RPMI7951 (cell line): ENCODE data around the gene DPF3. TPM values are rescaled to one million over a fixed set of nuclear protein-coding genes. Genes with fewer than 3 reads are reported as not detected.
"Not testable (repeated sequence)": the region's sequence is repeated elsewhere in the genome, so short reads cannot be mapped to it uniquely, and the experiment has no call there.

ENCODE experiments used
- DNase-seq: peaks from one replicate; pipeline ENCODE4 v3.0.0-alpha.2; 2012; ENCODE audit warnings: low read depth
- total RNA-seq: library from RNA; depleted of rRNA; stranded (reverse); fragments of >200 nt; shearing (Covaris generic); gene quantifications from 2 replicates; pipeline ENCODE4 v1.2.3, GENCODE V29; 2014

Gene DPF3
- total RNA-seq, 1 experiment from 2014 or later: 6.5 TPM

DNA sequence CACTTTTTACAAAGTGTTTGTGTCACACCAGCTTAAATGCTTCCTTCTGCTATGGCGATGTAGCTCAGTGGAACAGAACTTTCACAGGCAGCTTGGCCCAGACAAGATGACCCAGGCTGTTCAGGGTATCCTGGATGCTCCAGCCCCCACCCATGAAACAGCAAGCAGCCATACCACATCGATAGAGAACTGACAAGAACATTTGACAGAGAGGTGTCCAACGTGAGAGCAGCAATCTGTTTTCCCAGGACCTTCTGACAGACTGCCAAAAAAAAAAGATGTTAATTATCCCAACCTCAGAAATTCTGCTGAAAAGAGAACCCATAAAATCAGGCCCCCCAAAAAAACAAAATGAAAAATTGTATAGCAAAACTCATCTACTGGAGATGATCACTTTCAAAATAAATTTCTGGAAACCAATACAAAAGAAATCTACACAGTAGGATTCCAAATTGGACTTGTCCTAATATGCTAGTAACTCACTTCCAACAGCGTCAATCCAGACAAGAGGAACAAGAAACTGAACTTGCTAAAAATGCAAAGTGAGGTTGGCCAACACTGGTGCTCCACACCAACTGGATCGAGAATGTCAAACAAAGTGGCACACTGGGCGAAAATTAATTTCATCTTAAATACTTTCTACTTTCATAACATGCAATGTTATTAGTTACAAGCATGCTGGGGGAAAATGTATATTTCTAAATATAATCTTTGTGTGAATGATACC lies 118.8 kb downstream of the DPF3 start:
- DNase-seq: no peak

DNA sequence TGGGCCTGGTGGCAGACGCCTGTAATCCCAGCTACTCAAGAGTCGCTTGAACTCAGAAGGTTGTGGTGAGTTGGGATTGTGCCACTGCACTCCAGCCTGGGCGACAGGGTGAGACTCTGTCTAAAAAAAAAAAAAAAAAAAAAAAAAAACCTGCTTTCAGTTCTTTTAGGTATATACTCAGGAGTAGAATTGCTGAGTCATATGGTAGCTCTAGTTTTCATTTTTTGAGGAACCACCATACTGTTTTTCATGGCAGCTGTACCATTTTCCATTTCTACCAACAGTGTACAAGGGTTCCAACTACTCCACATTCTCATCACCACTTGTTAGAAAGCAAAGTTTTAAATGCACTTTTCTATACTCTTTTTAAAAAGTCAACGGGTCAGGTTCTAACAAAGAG lies 119.8 kb downstream of the DPF3 start:
- no peak for DNase-seq

DNA sequence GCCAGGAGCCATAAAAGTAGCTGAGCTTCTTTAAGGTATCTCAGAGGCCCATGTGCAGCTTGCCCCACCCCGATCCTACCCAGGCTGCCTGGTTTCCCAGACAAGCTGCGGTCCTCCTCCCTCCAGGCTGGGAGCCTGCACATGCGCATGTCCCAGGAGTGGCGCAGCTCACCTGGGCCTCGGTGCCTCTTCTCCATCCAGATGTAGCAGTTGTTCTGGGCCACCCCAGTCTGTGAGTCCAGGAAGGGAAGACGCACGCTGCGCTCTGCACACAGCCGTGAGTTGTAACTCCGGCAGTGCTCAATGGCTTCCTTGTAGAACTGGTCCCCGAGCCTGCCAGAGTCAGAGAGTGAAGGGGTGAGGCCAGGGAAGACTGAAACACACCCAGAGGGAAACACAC lies 122.3 kb downstream of the DPF3 start:
- DNase-seq: no peak

DNA sequence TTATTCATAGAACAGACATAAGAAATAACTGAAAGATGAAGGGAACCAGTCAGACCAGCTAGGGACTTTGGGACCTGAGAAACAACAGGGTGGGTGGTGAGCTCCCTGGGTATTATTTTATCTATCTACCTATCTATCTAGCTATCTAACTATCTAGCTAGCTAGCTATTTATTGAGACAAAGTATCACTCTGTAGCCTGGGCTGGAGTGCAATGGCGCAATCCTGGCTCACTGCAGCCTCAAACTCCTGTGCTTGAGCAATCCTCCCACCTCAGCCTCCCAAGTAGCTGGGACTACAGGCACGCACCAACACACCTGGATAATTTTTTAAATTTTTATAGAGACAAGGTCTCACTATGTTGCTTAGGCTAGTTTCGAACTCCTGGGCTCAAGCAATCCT lies 127.6 kb downstream of the DPF3 start:
- no peak for DNase-seq

DNA sequence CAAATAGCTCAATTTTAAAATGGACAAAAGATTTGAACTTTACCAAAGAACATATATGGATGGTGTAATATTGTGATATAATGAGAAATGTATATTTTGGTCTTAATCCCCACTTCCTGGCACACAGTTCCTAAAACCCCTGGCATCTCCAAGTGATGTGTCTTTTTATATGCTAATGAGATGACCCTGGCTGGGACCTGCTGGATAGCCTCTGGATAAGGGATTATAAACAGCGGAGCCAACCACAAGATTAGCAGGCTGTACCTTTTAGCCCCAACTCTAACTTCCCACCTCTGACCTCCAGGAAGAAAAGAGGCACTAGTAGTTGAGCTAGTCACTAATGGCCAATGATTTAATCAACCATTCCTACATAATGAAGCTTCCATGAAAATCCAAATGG lies 130.0 kb downstream of the DPF3 start:
- no peak for DNase-seq

DNA sequence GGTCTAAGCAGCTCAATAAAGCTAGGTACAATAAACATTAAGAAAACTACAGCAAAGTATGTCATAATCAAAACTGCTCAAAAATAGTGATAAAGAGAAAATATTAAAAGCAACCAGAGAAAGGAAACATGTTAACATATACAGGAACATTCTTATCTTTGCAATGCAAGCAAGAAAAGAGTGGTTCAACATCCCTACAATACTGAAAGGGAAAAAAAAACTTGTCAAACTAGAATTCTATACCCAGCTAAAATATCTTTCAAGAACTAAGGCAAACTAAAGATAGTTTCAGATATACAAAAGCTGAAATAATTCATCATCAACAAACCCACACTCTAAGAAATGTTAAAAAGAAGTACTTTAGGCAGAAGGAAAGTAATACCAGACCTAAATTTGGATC lies 134.2 kb downstream of the DPF3 start:
- no peak for DNase-seq

DNA sequence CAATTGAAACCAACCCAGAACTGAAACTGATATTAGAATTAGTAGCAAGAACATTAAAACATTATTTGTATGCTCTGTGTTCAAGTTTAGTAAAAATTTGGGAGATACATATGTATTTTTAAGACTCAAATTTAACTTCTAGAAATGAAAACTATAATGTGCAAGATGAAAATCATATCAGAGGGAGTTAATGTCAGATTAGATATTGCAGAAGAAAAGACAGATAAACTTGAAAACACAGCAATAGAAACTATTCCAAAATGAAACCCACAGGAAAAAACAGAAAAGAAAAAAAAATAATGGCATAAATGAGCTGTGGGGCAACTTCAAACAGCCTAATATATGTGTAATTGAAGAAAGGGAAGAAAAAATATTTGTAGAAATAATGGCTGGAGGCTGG lies 134.9 kb downstream of the DPF3 start:
- no peak for DNase-seq

DNA sequence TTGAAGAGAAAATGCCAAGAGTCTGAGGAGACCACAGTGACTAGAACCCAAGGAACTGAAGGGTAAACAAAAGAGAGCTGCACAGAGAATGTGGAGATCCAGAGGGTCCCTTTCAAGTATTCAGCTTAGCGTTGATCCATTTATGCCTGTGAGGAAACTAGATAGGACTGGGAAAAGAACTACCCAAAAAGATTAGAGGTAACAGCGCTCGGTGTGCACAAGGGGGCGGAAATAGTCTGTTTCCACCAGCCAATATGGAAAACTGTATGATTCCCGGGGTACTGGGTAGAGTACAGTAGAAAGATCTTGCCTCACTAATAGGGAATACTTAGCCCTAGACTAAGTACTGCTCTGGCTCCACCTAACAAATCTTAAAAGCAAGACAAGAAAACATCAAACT lies 135.5 kb downstream of the DPF3 start:
- DNase-seq: no peak

DNA sequence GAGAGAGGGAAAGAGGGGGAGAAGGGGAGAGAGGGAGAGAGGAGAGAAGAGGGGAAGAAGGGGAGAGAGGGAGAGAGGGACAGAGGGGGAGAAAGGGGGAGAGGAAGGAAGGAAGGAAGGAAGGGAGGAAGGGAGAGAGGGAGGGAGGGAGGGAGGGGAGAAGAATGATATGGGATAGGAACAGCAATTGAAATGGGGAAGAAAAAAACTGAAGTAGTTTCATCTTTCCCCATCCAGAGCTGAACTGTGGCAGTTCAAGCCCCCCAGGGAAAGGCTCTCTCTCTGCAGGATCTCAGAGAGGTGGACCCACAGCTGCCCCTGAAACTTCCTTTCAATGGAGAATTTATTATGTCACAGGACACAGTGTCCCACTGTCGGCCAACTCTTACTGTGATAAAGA lies 136.9 kb downstream of the DPF3 start:
- DNase-seq: no peak

DNA sequence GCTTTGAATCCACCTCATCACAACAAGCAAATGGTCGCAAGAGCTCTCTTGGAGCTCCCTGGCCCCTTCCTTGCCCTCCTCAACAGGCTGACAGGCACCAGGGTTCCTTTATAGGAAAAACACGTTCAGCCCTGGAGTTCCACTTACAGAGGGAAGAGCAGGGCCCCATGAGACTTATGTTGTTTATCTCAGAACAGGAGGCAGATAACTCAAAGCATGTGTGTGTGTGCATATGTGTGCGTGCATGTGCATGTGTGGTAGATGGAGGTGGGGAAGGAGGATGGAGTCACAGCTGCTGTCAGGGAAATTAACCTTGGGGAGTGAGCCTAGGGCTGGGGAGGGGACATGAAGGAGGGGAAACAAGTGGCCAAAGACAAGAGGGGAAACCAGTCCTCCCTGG lies 138.1 kb downstream of the DPF3 start:
- DNase-seq: no peak

DNA sequence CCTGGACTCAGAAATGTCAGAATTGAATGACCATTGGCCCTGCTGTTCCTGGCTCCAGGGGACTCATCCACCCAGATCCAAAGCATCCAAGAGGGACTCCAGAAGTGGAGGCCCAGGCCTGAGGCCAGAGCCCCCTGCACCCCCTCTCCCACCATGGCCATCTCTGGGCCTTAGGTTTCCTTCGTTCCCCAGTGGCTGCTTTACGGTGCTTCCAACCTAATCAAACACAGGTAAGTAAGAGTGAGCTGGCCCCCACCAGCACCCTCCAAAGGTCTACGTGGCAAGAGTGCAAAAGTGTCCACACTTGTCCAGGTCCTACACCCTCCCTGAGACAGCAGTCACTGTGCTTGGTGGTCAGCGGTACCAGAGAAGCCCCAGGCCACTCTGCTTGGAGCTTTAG lies 139.0 kb downstream of the DPF3 start:
- DNase-seq: no peak

DNA sequence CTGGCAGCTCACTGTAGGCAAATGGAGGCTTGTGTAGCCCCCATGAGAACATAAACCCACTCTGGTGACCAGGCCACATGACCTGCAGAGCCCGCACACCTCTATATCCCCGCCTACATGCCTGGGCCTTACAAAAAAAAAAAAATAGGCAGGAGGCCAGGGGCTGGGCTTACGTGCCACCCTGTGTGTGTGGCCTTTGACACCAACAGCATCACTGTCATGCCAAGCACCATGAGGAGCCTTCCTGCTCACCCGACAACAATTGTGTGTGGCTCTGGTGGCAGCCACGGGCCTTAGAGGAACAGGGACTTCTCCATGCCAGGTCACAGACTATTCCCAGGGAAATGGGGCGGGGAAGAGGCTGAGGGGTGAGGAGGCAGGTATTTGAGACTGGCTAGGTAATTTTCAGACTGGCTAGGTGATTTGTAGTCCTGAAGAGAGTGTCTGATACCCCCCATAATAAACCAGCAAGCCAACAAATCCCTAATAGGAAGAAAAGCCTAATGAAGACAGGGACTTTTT lies 140.0 kb downstream of the DPF3 start:
- DNase-seq: no peak

DNA sequence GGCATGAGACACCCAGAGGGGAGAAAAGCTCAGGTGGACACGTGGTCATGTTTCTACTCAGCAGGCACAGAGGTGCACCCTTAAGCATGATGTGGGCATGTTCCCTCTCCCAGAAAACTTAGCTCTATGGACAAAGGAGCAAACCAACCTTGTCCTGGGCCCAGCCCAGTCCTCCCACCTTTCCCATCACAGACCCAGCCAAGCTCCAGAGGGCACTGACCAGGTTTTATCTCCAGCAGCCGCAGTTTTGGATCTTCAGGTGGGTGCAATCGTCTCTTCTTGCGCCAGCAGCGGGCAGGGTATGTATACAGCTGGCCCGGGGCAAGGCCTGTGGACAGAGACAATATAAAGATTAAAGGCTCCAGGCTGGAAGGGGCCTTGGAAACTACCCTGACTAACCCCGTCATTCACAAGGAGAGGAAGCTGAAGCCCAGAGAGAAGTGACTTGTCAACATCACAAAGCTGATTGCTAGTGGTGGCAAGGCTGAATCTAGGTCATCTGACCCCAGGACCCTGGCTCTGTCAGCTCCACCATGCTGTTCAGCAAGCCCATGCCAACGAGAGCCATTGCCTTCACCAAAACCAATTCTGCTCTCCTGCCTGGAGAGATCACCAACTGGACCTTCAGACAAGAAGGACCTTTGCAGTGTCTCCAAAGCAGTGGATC lies 140.7 kb downstream of the DPF3 start:
- DNase-seq: no peak

DNA sequence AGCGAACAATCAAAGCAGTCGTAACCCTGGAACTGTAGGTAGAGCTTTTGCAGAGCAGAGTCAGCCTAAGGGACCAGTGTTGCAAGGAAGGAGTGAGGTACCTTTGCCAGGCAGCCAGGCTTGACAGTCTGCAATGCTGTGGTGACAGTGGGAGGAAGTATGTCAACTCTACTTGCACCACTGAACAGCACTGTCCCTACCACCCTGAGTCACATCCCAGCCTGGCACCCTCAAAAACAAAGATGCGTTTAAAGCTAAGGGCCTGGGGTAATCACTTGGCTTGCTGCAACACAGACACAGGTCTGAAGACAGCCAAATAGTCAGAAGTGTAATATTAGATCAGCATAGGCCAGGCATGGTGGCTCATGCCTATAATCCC lies 141.9 kb downstream of the DPF3 start:
- DNase-seq: no peak

DNA sequence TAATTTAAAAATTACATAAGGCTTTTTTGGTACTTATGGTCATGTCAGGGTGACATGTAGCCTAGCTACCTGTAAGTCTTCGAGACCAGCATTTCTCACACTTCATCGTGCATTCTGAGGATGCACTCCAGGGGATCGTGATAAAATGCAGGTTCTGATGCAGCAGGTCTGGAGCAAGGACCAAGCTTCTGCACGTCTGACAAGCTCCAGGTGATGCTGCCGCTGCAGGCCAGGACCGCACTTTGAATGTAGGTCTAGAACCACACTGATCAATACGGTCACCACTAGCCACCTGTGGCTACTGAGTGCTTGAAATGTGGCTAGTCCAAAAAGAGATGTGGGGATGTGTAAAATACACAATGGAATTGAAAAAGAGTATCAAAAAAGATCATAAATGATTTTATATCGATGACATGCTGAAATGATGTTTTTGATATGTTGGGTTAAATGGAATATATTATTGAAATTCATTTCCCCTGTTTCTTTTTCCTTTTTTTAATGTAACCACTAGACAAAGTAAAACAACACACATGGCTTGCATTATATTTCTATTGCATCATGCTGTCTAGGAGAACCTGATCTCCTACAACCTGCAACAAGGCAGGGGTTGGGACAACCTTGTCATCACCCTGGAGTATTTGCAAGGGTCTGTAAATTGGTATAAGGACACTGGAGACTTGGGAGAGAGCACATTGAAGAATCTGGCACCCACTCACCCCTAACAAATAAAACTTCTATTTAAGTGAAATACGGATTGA lies 142.4 kb downstream of the DPF3 start:
- no peak for DNase-seq

DNA sequence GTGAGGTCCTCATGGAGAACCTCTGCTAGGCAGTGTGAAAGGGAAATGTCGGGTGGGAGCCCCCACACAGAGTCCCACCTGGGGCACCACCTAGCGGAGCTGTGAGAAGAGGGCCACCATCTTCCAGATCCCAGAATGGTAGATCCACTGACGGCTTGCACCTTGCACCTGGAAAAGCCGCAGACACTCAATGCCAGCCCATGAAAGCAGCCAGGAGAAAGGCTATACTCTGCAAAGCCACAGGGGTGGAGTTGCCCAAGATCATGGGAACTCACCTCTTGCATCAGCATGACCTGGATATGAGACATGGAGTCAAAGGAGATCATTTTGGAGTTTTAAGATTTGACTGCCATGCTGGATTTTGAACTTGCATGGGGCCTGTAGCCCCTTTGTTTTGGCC lies 145.0 kb downstream of the DPF3 start:
- not testable (repeated sequence) for DNase-seq

DNA sequence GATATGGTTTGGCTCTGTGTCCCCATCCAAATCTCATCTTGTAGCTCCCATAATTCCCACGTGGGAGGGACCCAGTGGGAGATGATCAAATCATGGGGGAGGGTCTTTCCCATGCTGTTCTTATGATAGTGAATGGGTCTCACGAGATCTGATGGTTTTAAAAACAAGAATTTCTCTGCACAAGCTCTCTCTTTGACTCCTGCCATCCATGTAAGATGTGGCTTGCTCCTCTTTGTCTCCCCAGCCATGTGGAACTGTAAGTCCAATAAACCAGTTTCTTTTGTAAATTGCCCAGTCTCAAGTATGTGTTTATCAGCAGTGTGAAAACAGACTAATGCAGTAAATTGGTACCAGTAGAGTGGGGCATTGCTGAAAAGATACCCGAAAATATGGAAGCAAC lies 146.2 kb downstream of the DPF3 start:
- DNase-seq: no peak

DNA sequence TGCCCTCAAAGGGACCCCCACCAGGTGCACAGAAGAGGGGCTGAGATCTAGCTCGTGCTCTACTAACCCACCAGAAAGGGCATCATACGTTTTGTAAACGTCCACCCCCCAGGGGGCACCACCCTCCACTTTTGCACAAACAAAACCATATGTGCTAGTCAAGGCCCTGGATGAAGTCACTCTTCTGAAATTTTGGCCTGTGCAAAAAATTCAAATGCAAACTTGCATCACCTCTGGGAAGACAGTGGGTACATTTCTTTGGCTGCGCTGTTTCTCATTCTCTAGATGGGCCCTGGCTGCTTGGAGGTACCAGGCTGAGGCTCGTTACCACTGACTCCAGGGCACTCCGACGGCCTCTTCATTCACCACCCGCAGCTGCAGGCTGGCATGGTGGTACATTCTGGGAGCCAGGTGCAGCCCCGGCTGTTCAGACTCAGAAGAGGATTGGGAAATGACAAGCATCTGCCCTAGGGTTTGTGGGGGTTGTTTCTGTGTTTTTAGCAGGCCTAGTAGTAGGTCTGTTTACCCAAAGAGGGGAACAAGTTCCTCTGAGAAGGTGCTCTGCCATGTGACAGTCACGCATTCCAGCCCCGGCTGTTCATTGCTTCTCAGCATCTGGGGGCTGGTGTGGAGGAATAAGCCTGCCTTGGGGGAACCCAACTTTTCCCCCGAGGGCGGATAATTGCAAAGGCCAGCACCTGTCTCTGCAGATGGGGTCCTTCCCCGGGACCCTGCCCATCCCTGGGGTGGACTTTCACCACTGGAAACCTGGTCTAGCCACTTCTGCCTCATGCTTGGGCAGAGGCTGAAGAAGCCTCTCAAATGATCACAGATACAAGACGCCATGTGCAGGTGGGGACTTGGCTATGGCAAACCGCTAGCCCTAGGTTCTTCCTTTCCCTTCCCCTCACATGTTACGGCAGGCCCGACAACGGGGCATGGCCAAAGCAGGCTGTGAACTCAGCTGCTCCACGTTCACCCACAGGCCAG lies 147.6 kb downstream of the DPF3 start:
- DNase-seq: peak; percentile 72

DNA sequence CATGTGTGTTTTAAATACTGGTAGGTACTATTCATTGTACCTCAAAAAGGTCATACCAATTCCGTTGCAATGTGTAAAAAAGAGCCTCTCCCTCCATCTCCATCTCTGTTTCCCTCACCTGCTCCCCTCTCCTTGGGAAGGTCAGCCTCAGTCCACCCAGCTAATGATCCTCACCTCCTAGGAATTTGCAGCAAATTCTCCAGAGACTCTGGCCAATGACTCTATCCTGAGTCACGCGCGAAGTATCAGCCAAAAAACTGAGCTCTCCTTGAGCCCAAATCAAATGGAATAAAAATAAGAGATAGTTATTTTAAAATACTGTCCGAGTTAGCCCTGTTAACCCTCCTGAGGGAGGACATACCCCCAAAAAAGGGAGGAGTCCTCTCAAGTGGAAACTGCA lies 148.4 kb downstream of the DPF3 start:
- DNase-seq: peak; percentile 82

DNA sequence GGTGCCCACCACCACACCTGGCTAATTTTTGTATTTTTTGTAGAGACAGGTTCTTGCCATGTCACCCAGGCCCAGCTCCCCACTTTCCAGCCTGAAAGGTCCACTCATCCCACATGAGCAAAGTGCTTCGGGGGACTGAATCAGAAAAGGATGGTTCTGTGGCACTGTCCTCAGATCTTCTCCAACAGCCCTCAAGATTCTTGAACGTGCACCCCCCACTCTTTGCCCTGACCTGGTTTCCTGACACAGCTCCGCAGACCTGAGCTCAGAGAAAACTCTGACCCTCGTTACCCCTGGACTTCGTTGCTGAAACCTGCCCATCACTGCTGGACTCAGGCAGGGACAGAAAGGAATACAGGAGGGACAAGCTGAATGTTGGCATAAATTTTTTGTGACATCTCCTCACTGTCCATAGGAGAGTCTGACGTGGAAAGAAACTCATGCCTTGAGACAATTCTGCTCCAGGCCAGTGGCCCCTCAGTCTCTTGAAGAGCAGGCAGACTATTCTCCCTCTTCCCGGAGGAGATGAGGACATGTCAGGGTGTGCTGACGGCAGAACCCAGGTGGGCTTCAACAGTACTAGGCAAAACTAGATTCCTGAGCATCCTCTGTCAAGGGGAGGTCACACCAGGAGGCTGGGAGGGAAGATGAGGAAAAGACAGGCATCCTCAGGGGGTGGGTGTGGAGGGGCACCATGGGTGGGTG lies 149.3 kb downstream of the DPF3 start:
- DNase-seq: no peak

DNA sequence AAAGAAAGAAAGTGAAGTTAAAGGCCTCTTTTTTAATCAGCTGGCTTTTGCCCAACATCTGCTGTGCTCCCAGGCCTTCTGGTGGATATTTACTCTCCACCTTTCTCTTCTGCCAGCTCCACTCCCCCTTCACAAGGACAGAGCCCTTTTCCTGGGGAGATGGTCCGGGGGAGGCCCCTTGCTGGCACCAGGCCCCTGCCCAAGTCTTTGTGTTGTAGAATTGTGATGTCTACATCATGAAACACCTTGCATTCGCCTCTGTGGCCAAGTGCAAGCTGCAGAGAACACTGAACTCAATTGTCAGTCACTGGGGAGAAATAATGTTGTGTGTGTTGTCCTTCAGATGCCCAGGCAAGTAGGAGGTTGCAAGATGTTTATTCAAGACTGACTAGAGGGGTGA lies 150.3 kb downstream of the DPF3 start:
- DNase-seq: peak; percentile 15
